ENCODE results near the gene AEN. TPM values are rescaled to one million over a fixed set of nuclear protein-coding genes. Genes with fewer than 3 reads are reported as not detected.

AEN gene
- total RNA-seq, 1 experiment from 2014 or later, result 183 TPM

DNA sequence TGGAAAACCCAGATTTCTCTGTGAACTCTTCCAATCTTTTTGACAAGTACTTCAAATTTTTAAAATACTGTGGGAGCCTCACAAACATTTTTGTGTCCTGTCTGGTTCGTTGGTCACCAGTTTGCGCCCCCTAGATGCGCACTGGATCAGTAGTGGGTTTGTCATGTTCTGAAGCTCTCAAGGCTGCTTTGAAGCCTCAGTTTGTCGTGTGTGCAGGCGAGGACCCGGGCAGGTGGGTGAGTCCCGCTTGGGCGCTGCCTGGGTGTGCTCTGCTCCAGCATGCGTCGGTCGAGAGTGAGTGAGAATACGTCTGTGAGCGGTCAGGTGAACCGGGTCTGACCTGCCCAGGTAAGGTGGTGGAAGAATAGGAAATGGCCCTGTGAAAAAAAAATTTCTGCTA lies 17.3 kb upstream of the AEN start (continued):
- TF ChIP-seq NFE2L1 (CRISPR knock-in tag; IDR thresholded peaks at IDR 0.05), result no peak
- no peak for TF ChIP-seq ZNF263 (CRISPR knock-in tag; IDR thresholded peaks at IDR 0.05; ENCODE audit: low read depth)
- TF ChIP-seq, protein P1, sequence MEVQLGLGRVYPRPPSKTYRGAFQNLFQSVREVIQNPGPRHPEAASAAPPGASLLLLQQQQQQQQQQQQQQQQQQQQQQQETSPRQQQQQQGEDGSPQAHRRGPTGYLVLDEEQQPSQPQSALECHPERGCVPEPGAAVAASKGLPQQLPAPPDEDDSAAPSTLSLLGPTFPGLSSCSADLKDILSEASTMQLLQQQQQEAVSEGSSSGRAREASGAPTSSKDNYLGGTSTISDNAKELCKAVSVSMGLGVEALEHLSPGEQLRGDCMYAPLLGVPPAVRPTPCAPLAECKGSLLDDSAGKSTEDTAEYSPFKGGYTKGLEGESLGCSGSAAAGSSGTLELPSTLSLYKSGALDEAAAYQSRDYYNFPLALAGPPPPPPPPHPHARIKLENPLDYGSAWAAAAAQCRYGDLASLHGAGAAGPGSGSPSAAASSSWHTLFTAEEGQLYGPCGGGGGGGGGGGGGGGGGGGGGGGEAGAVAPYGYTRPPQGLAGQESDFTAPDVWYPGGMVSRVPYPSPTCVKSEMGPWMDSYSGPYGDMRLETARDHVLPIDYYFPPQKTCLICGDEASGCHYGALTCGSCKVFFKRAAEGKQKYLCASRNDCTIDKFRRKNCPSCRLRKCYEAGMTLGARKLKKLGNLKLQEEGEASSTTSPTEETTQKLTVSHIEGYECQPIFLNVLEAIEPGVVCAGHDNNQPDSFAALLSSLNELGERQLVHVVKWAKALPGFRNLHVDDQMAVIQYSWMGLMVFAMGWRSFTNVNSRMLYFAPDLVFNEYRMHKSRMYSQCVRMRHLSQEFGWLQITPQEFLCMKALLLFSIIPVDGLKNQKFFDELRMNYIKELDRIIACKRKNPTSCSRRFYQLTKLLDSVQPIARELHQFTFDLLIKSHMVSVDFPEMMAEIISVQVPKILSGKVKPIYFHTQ (CRISPR knock-in tag; IDR thresholded peaks at IDR 0.05), result no peak
- no peak for TF ChIP-seq RELA (CRISPR knock-in tag; IDR thresholded peaks at IDR 0.05; ENCODE audit: borderline replicate concordance)
- TF ChIP-seq ZNF121 (CRISPR knock-in tag; IDR thresholded peaks at IDR 0.05), result no peak

DNA sequence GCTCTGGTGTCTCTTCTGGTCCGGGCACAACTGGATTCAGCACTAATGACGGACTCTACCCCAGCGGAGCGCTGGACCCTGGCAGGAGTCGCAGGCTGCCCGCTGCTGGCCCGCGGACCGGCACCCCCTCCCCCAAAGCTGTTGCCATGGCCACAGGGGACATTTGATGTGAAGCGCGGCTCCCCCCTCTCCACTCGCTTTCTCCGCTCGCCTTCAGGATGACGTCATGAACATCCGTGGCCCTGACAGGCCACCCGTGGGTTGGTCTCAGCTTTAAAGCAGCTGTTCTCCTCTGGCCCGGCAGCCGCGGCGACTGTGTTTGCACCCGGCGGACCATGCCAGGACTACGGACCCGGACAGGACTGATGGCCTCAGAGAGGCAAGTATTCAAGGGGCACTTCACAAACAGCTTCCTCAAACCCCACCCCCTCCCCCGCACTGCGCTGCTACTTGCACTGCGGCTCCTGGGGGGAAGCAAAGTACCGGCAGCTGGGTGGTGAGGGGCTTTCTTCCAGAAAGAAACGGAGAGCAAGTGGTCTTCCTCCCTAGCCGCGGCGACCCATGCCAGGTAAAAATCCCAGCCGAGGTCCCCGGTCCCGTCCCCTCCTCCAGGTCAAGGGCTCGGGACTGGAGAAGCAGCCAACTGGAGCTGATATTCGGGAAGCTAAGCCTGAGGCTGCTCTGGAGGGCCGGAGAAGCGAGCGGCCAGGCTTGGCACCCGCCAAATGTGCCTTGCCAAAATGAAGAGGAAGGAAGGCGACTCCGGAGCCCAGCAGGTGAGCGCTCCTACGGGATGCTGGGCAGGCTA lies 16.6 kb upstream of the AEN start:
- TF ChIP-seq ESRRA (CRISPR knock-in tag; IDR thresholded peaks at IDR 0.05; ENCODE audit: borderline replicate concordance), result no peak
- no peak for TF ChIP-seq FOXP1 (CRISPR knock-in tag; IDR thresholded peaks at IDR 0.05; ENCODE audit: borderline replicate concordance)
- TF ChIP-seq HMGA2 (CRISPR knock-in tag; IDR thresholded peaks at IDR 0.05), result no peak
- TF ChIP-seq KAT7 (CRISPR knock-in tag; IDR thresholded peaks at IDR 0.05; ENCODE audit: borderline replicate concordance), result no peak
- TF ChIP-seq, protein P2, sequence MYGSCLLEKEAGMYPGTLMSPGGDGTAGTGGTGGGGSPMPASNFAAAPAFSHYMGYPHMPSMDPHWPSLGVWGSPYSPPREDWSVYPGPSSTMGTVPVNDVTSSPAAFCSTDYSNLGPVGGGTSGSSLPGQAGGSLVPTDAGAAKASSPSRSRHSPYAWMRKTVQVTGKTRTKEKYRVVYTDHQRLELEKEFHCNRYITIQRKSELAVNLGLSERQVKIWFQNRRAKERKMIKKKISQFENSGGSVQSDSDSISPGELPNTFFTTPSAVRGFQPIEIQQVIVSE (CRISPR knock-in tag; IDR thresholded peaks at IDR 0.05; ENCODE audit: borderline replicate concordance), result no peak
- no peak for TF ChIP-seq TCF7 (CRISPR knock-in tag; IDR thresholded peaks at IDR 0.05; ENCODE audit: low read depth)
- TF ChIP-seq ZNF671 (CRISPR knock-in tag; IDR thresholded peaks at IDR 0.05), result no peak
- TF ChIP-seq, protein P3, sequence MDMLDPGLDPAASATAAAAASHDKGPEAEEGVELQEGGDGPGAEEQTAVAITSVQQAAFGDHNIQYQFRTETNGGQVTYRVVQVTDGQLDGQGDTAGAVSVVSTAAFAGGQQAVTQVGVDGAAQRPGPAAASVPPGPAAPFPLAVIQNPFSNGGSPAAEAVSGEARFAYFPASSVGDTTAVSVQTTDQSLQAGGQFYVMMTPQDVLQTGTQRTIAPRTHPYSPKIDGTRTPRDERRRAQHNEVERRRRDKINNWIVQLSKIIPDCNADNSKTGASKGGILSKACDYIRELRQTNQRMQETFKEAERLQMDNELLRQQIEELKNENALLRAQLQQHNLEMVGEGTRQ (CRISPR knock-in tag; IDR thresholded peaks at IDR 0.05), result no peak
- no peak for TF ChIP-seq IRF2 (CRISPR knock-in tag; IDR thresholded peaks at IDR 0.05; ENCODE audit: borderline replicate concordance, low read depth)
- TF ChIP-seq ZNF219 (CRISPR knock-in tag; IDR thresholded peaks at IDR 0.05; ENCODE audit: borderline replicate concordance), result no peak
- TF ChIP-seq, protein P4, sequence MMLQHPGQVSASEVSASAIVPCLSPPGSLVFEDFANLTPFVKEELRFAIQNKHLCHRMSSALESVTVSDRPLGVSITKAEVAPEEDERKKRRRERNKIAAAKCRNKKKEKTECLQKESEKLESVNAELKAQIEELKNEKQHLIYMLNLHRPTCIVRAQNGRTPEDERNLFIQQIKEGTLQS (CRISPR knock-in tag; conservative IDR thresholded peaks at IDR 0.05), result no peak
- TF ChIP-seq, protein P5, sequence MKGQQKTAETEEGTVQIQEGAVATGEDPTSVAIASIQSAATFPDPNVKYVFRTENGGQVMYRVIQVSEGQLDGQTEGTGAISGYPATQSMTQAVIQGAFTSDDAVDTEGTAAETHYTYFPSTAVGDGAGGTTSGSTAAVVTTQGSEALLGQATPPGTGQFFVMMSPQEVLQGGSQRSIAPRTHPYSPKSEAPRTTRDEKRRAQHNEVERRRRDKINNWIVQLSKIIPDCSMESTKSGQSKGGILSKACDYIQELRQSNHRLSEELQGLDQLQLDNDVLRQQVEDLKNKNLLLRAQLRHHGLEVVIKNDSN (CRISPR knock-in tag; IDR thresholded peaks at IDR 0.05), result no peak
- no peak for TF ChIP-seq FOXJ3 (CRISPR knock-in tag; IDR thresholded peaks at IDR 0.05; ENCODE audit: borderline replicate concordance)
- TF ChIP-seq, protein P6, sequence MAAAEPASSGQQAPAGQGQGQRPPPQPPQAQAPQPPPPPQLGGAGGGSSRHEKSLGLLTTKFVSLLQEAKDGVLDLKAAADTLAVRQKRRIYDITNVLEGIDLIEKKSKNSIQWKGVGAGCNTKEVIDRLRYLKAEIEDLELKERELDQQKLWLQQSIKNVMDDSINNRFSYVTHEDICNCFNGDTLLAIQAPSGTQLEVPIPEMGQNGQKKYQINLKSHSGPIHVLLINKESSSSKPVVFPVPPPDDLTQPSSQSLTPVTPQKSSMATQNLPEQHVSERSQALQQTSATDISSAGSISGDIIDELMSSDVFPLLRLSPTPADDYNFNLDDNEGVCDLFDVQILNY (CRISPR knock-in tag; IDR thresholded peaks at IDR 0.05), result no peak
- TF ChIP-seq, protein P7, sequence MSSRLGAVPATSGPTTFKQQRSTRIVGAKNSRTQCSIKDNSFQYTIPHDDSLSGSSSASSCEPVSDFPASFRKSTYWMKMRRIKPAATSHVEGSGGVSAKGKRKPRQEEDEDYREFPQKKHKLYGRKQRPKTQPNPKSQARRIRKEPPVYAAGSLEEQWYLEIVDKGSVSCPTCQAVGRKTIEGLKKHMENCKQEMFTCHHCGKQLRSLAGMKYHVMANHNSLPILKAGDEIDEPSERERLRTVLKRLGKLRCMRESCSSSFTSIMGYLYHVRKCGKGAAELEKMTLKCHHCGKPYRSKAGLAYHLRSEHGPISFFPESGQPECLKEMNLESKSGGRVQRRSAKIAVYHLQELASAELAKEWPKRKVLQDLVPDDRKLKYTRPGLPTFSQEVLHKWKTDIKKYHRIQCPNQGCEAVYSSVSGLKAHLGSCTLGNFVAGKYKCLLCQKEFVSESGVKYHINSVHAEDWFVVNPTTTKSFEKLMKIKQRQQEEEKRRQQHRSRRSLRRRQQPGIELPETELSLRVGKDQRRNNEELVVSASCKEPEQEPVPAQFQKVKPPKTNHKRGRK (CRISPR knock-in tag; IDR thresholded peaks at IDR 0.05; ENCODE audit: borderline replicate concordance), result no peak
- DNase-seq (ENCODE audit: low spot score) (no peak), ATAC-seq (peak; percentile 18)
- Mint-ChIP-seq H3K9me3 (no peaks in the 10 kb centered on the region), H3K27me3 (ENCODE audit: low read depth) (peaks cover 75% of the 10 kb centered on the region), H3K4me3 (peak overlapping the region; percentile 71), H3K27ac (no peak overlapping the region), H3K4me1 (peaks cover 52% of the 10 kb centered on the region), H3K36me3 (no peaks in the 10 kb centered on the region)
- POLR2A ChIA-PET, result interaction anchor here (0.5 kb wide), 1 partner anchor 602 kb away, joined by 6 read pairs; no protein-coding TSS in a partner anchor
- CTCF ChIA-PET, result interaction anchor here (1.1 to 1.5 kb wide), 2 partner anchors 9 to 116 kb away, joined by 5 to 13 read pairs; no protein-coding TSS in a partner anchor
